Left colon (tissue), 2 donors: ENCODE measurements around the gene RAB11B. TPM values are rescaled to one million over a fixed set of nuclear protein-coding genes. Genes with fewer than 3 reads are reported as not detected.
A peak's percentile ranks its signal among the peaks of the same experiment; 100 is the strongest.
"Not testable (repeated sequence)": the region's sequence is repeated elsewhere in the genome, so short reads cannot be mapped to it uniquely, and the experiment has no call there.

Experiments used
- ATAC-seq: fragments of 200-7000 bp; cut with Tn5 transposase; one replicate; pipeline ENCODE4 v1.9.1; 2020; ENCODE audit warnings: mild to moderate bottlenecking, moderate library complexity
- DNase-seq, 2 donors: peaks; one replicate each; pipeline ENCODE4 v3.0.0-alpha.2; 2020
- intact Hi-C, 2 donors: fragments of 100-400 bp; cut with DNase I in 1 of 2; cut with micrococcal nuclease in 1 of 2; formaldehyde crosslinking; loops; one replicate each; pipeline versions ENCODE4 v1.11.2 to v1.14.0; 2022; cut with DNase I, micrococcal nuclease
- total RNA-seq, 2 donors: library from RNA; stranded (reverse); fragmentation: NEBNext Ultra II Directional; extraction: Animal tissue kit (Norgen Biotek cat#: 25700); gene quantifications; one replicate each; pipeline ENCODE4 v1.2.1, GENCODE V29; 2021
- donor health status: DM: no; HTN: no; CAD: no.
- donor health status: DM: yes; HTN: yes; CAD: no.

Gene RAB11B
- total RNA-seq, 2 donors from 2014 or later, result 112 to 135 TPM

- ATAC-seq, result peak; percentile 98
- intact Hi-C loops, result no loop called here
- peak; percentile 96 to 97 for DNase-seq
These were observed 22.8 kb downstream of the RAB11B start, which contains the start of gene MARCHF2 for GRCh38 chr19:8412783-8413628. MARCHF2 (plus strand) TSS chr19:8413305; CDS start chr19:8421841, 8,536 bp downstream.

DNA sequence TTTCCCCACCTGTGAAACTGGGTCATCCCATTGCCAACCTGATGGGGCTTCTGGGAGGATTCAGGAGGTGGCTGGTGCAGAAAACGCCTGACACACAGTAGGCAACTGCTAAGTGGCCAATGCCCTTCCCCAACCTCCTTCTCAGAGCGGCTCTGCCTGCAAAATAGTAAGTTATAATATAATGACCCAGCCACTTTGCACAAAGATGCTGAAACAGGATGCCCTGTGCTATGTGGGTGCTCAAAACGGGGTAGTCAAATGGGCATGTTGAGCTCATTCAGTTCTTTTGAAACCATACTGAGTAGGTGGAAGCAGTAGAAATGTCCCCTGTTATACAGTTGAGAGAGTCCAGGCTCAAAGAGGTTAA lies 23.5 kb downstream of the RAB11B start:
- ATAC-seq (no peak), DNase-seq (no peak)
- intact Hi-C loops, result no loop called here

- no peak for ATAC-seq
- intact Hi-C loops, result no loop called here
- no peak for DNase-seq
These were observed 26.6 kb downstream of the RAB11B start for GRCh38 chr19:8416796-8417195.

- intact Hi-C loops, result no loop called here
- no peak for DNase-seq
- no peak for ATAC-seq
These were observed 31.6 kb downstream of the RAB11B start for GRCh38 chr19:8421484-8422461.

- intact Hi-C loops, result no loop called here
- DNase-seq (peak; percentile 78 to 84), ATAC-seq (peak; percentile 90)
These were observed 33.7 kb downstream of the RAB11B start for GRCh38 chr19:8423817-8424223.

- ATAC-seq, intact Hi-C loops, DNase-seq: not testable (repeated sequence)
These were observed 35.2 kb downstream of the RAB11B start for GRCh38 chr19:8425331-8425730.

- intact Hi-C loops, result no loop called here
- no peak for DNase-seq
- ATAC-seq, result no peak
These were observed 36.1 kb downstream of the RAB11B start for GRCh38 chr19:8426283-8426682.

DNA sequence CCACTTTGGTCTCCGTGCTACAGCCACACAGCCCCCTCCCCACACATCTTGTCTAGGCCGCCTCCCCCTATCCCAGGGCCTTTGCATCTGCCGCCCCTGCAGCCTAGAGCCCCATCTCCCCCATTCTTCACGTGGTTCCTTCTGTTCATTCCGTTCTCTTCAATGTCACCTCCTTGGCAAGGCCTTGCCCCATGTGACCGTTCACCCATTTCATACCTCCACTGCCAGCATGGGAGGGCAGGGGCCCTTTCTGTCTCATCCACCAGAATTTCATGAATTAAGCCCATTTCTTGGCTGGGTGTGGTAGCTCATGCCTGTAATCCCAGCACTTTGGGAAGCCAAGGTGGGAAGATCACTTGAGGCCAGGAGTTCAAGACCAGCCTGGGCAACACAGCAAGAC lies 38.9 kb downstream of the RAB11B start:
- DNase-seq (no peak), ATAC-seq (no peak)
- intact Hi-C loops, result no loop called here

- ATAC-seq (no peak), DNase-seq (no peak)
- intact Hi-C loops, result no loop called here
These were observed 39.7 kb downstream of the RAB11B start for GRCh38 chr19:8429826-8430225.

- DNase-seq (no peak), ATAC-seq (no peak)
- intact Hi-C loops, result no loop called here
These were observed 40.5 kb downstream of the RAB11B start for GRCh38 chr19:8430650-8431049.

GRCh38 chr19:8438236-8438635 lies 48.1 kb downstream of the RAB11B start:
- DNase-seq (no peak), ATAC-seq (no peak)
- intact Hi-C loops, result no loop called here

- DNase-seq, result no peak
- intact Hi-C loops, result no loop called here
- no peak for ATAC-seq
These were observed 51.8 kb downstream of the RAB11B start for GRCh38 chr19:8441725-8442544.

- ATAC-seq, DNase-seq, intact Hi-C loops: not testable (repeated sequence)
These were observed 54.0 kb downstream of the RAB11B start for GRCh38 chr19:8444140-8444676.

DNA sequence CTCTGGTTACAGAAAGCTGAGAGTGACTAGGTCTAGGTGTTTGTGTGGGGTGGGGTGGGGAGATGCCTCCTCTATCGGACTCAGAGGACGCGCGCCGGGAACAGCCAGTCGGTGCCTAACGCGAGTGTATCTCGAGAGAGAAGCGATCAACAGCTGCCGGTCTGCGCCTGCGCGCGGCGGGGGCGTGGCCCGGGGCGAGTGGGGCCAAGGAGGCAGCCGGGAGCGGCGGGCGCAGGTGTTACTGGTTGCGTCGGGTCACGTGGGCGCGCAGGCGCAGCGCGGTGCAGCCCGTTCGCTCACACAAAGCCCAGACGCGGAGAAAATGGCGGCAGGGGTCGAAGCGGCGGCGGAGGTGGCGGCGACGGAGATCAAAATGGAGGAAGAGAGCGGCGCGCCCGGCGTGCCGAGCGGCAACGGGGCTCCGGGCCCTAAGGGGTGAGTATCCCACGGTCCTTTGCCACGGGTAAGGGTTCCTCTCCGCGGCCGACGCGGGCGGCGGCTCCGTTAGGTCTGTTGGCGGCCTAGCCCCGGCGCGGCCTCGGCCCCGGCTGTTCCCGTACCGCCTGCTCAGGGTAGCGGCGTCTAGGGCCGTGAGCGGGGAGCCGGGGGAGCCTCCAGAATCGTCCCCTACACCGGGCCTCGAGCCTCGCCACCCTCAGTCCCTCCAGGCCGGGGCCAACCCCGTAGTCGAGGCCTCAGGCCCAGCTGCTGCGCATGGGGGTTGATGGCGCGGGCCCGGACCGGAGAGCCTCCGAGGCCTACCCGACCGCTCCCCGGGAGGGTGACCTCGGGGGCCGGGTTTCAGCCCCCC lies 54.7 kb downstream of the RAB11B start, which contains the start of gene HNRNPM:
Gene HNRNPM, plus strand, starts transcription at position 299 of the 811 bp plus-strand sequence. Its CDS starts 24 bp downstream, at position 323.
- DNase-seq (peak; percentile 99 to 100), ATAC-seq (peak; percentile 94)
- intact Hi-C loops, result no loop called here

DNA sequence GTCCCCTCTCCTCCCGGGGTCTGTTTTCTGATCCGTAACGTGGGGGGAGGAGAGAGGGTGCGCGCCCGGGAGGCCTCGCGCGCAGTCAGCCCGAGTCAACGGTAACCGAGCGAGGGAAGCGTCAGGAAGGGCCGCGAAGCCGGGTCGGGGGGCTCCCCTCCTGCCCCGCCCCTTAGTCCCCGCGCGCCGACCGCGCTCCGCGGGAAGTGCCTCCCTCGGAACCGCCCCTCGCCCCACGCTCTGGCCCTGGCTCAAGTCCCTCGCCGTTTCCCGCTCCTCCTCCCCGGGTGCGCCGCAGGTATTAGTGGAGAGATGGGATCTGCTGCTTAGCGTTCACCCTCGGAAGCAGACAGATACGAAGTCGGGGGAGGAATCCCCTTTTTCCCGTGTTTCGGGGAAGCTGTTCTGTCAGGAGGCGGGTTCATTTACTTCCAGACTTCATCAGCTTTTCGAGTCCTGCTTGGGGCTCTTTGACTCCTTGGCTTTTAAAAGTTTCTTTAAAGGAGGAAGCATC lies 55.4 kb downstream of the RAB11B start:
- intact Hi-C loops, result no loop called here
- ATAC-seq (peak; percentile 59), DNase-seq (peak; percentile 67 to 72)

- ATAC-seq, result no peak
- intact Hi-C loops, result no loop called here
- DNase-seq, result no peak
These were observed 56.0 kb downstream of the RAB11B start for GRCh38 chr19:8446061-8446709.

- intact Hi-C loops, result no loop called here
- no peak for DNase-seq
These were observed 59.7 kb downstream of the RAB11B start for GRCh38 chr19:8449830-8450229.

More at GRCh38 chr19:8449830-8450229, 59.7 kb downstream of the RAB11B start:
- ATAC-seq, result no peak
